GM12892 (cell line): ENCODE measurements around the gene ATXN1.
"Not testable (repeated sequence)": the region's sequence is repeated elsewhere in the genome, so short reads cannot be mapped to it uniquely, and the experiment has no call there.

Experiments
- DNase-seq: peaks from one replicate; pipeline ENCODE4 v3.0.0; 2011; ENCODE audit not compliant: insufficient read length
- FAIRE-seq: peaks from 2 replicates; lab custom pipeline; 2011; peaks lifted over from hg19 to GRCh38; lab: Jason Lieb, UNC
- POLR2A ChIP-seq: IDR thresholded peaks from 2 replicates; pipeline ENCODE4 v1.6.1; 2011; ENCODE audit warnings: low read depth, low read length, control low read depth
- POLR2AphosphoS5 ChIP-seq: IDR thresholded peaks from 2 replicates; pipeline ENCODE4 v1.6.1; 2011; ENCODE audit warnings: low read depth, low read length, control low read depth
- TAF1 ChIP-seq: IDR thresholded peaks from 2 replicates; pipeline ENCODE4 v1.6.1; 2011; ENCODE audit warnings: low read depth, mild to moderate bottlenecking, control low read depth, low read length, borderline replicate concordance

ATXN1 gene

DNA sequence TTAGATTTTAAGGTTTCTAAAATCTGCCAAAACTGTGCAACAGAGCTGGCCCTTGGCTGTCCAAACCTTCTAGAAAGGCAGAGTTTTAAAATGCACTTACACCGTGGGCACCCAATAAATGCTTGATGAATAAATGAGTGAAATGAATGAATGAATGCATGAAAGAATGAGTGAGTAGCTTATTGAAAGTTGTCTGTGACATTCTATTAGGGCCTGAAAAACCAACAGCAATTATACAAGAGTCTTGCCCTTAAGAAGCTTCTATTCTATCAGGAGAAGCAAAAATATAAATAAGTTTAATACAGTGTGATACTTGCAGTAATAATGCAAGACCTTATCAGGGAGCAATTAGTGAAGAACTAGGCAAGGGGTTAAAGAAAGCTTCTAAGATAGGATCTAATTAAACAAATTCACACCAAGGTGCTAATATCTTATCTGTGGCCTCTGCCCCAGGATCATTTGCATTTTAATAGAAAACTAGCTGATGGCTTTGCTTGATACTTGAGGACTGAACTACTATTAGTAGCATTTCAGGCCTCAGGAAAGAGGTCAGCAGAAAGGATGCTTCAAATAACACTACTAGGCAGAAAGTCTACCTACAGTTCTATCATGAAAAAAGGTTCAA is 292.2 kb downstream of the ATXN1 start:
- DNase-seq (no peak), FAIRE-seq (peak; percentile 24)
- TF ChIP-seq TAF1: no peak
- no peak for TF ChIP-seq POLR2A
- no peak for TF ChIP-seq POLR2AphosphoS5

DNA sequence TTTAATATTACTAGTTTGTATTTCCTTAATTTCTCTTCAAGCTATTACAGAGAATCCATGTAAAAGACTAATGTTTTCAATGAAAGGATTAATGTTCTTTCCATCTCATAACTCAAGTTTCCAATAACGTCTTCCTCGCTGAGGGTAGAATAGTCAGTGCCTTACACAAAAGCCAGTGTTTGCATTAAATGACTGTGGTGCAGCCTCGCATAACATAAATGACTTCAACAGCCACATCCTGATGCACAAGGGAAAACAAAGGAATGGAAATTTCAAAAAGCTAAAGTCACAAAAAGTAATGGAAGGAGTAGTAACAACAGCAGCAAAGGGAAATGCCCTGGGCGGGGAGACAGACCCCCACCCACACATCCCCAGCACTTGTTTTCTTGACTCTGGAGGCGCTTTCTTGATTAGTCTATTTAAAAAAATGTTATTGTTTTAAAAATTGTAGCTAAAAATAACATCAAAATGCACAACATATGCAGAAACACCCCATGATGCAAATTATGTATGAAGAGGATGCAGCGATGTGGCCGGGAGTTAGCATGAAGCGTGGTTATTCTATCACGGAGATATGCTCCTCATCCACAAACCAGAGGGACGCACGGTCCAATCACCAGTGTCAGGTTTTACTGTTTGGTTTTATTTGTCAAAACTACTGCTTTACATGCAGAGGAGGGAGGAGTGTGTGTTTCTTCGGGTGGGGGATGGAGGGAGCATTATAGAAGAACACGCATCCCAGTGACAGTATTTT is 294.3 kb downstream of the ATXN1 start:
- FAIRE-seq (no peak), DNase-seq (no peak)
- TF ChIP-seq TAF1 (no peak), POLR2A (no peak), POLR2AphosphoS5 (no peak)

DNA sequence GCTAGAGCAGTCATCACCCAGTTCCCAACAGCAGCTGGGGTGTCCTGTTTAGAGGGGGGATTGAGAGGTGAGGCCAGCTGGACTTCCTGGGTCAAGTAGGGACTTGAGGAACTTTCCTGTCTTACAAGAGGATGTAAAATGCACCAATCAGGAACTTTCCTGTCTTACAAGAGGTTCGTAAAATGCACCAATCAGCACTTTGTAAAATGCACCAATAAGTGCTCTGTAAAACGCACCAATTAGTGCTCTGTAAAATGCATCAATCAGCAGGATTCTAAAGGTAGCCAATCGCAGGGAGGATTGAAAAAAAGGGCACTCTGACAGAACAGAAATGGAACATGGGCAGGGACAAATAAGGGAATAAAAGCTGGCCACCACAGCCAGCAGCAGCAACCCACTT is 297.2 kb downstream of the ATXN1 start:
- DNase-seq: no peak
- TF ChIP-seq TAF1 (no peak), POLR2AphosphoS5 (no peak), POLR2A (no peak)
- no peak for FAIRE-seq

DNA sequence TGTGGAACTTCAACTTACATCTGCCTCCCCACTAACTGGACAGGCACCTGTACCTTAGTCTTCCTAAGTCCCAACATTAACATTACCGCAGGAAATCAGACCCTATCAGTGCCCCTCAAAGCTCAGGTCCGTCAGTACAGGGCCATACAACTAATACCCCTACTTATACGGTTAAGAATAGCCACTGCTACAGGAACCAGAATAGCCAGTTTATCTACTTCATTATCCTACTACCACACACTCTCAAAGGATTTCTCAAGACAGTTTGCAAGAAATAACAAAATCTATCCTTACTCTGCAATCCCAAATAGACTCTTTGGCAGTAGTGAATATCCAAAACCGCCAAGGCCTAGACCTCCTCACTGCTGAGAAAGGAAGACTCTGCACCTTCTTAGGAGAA is 298.0 kb downstream of the ATXN1 start:
- DNase-seq, FAIRE-seq: not testable (repeated sequence)

DNA sequence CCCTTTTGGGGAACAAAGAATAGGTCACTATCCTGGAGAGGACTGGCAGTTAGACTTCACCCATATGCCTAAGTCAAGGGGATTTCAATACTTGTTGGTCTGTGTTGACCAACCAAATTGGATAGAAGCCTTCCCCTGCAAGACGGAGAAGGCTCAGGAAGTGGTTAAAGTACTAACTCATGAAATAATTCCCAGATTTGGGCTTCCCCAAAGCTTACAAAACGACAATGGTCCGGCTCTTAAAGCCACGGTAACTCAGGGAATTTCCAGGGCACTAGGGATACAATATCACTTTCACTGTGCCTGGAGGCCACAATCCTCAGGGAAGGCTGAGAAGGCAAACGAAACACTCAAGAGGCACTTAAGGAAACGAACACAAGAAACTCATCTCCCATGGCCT is 299.8 kb downstream of the ATXN1 start:
- FAIRE-seq (no peak), DNase-seq (no peak)
- TF ChIP-seq POLR2AphosphoS5: no peak
- no peak for TF ChIP-seq TAF1
- no peak for TF ChIP-seq POLR2A

DNA sequence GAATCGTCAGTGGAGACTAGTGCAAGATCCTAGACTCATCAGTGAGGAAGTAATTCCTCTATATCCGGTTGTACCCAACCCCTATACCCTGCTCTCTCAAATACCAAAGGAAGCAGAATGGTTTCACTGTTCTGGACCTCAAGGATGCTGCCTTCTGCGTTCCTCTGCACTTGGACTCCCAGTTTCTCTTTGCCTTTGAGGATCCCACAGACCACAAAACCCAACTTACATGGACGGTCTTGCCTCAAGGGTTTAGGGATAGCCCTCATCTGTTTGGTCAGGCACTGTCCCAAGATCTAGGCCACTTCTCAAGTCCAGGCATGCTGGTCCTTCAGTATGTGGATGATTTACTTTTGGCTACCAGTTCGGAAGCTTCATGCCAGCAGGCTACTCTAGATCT is 301.8 kb downstream of the ATXN1 start:
- FAIRE-seq, DNase-seq: not testable (repeated sequence)

DNA sequence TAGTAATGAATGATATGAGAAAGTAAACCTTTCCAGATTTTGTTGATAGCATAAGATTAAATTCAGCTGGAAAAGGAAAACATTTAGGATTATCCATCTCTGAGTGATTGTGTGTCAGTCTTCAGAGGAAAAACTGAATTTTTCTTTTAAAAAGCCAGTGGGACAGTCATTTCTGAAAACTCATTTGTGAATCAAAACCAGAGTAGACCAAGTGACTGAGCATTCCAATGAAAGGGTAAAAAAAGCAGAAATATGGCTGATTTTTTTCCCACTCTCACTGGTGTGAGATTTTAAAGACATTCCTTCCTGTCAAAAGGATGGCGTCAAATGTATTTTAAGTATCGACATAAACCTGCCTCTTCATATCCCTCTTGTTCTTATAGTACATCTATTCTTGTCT is 308.9 kb downstream of the ATXN1 start:
- DNase-seq (no peak), FAIRE-seq (no peak)
- TF ChIP-seq TAF1 (no peak), POLR2AphosphoS5 (no peak), POLR2A (no peak)

DNA sequence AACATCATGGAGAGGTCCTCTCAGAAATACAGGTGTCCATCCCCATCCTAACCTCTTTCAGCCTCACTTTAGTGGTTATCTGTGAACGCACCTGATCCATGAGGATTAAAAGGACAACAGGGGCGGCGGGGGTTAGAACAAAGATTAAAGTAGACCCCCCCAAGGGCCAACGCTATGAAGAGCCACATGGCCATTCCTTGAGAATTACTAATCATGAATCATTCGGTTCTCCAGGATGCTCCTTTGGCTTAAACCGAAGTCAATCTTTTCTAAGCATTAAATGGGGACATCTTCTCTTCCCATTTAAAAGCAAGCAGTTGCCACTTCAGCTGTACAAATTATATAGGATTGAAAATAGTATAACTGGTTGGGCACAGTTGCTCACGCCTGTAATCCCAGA is 310.4 kb downstream of the ATXN1 start:
- TF ChIP-seq TAF1: no peak
- no peak for TF ChIP-seq POLR2A
- no peak for TF ChIP-seq POLR2AphosphoS5
- FAIRE-seq (no peak), DNase-seq (no peak)

DNA sequence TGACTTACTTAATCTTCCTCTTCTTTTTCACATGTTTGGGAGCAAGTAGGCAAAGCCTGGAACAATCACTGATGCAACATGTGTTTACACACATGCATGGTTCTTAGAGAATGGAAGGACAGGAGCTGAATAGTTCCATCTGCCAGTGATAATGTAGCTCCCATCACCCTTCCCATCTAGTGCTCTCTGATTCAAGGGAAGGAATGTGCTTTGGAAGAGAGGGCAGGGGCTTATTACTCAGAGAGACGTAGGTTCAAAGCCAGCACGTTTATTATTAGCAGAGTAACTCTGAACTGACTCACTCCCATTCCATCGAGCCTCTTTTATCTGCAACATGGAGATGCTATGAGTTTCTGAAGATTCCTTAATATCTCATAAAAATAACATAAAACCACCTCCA is 311.0 kb downstream of the ATXN1 start:
- no peak for TF ChIP-seq TAF1
- peak; percentile 36 for FAIRE-seq
- no peak for DNase-seq

DNA sequence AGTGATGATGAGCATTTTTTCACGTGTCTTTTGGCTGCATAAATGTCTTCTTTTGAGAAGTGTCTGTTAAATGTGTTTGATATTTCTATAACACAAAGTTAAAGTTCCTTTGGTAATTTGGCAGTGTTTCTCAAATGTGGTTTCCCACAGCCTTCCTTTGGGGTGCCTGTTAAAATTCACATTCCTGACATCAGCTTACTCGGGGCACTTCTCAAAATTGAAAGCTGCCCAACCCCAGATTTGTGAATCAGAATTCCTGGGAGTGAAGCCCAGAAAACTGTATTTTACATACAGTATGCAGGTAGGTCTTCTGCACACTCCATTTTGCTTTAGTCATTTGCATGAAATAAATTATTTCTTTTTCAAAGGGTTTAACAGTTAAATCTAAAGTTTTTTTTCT is 315.0 kb downstream of the ATXN1 start:
- FAIRE-seq: no peak
- TF ChIP-seq POLR2AphosphoS5 (no peak), TAF1 (no peak), POLR2A (no peak)
- DNase-seq: no peak

DNA sequence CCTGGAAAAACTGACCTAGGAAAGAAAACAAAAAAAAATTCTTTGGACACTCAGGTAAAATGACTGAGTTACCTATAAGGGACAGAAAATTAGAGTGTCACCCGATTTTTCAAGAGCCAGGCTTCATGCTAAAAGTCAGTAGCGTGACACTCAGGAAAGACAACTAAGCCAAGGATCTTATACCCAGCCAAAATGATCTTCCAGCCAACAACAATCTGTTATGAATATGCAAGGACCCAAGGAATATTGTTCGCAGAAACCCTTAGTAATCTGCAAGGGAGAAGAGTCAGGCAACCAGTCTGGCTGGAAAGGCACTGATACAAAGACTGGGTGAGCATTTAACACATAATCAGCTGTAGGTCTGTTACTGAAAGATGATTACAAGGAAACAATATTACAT is 319.2 kb downstream of the ATXN1 start:
- no peak for DNase-seq
- TF ChIP-seq TAF1 (no peak), POLR2A (no peak), POLR2AphosphoS5 (no peak)
- no peak for FAIRE-seq

DNA sequence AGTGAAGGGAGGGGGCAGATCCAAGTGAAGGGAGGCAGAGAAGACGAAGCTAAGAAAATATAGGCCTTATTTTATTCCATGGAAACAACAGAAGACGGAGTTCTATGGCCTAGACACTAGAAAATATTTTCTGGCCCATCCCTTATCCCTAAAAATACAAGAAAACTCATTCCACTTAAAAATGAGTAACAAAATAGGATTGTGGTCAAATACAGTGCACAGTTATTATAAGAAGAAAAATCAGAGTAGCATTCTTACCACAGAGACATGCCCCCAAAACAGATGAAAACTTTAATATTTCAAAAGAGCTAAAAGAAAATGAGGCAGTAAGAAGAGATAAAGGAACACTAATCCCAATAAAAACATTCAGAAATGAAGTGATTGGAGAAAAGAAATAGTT is 320.0 kb downstream of the ATXN1 start:
- DNase-seq: no peak
- no peak for FAIRE-seq

DNA sequence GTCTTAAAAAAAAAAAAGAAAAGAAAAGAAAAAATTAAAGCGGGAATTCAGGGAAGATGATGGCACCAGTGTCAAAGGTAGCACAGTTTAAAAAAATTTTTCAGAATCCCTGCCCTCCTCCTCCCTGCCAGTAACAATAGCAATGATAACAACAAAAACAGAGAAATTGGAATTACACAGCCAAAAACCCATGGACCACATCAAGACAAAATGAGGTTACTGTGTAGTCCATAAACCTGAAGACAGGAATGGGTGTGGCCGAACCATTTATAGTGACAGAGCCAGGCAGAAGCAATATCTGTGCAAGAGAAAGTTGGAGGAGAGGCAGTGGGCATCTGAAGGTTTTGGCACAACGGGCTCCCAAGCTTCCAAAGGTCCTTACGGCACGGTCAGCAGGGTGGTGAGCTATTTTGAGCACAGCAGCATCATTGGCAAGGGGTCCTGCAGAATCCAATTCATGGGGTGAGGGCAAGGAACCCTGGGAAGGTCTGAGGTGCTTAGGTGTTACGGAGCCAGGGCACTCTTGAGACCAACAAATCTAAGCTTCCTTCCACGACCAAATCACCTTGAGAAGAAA is 320.5 kb downstream of the ATXN1 start:
- DNase-seq (no peak), FAIRE-seq (no peak)
- TF ChIP-seq POLR2A (no peak), POLR2AphosphoS5 (no peak), TAF1 (no peak)

More for the DNA sequence above, 320.0 kb downstream of the ATXN1 start:
- no peak for TF ChIP-seq TAF1
